ENCODE data around the gene GPR17.
A peak's percentile ranks its signal among the peaks of the same experiment; 100 is the strongest.

GPR17 gene

DNA sequence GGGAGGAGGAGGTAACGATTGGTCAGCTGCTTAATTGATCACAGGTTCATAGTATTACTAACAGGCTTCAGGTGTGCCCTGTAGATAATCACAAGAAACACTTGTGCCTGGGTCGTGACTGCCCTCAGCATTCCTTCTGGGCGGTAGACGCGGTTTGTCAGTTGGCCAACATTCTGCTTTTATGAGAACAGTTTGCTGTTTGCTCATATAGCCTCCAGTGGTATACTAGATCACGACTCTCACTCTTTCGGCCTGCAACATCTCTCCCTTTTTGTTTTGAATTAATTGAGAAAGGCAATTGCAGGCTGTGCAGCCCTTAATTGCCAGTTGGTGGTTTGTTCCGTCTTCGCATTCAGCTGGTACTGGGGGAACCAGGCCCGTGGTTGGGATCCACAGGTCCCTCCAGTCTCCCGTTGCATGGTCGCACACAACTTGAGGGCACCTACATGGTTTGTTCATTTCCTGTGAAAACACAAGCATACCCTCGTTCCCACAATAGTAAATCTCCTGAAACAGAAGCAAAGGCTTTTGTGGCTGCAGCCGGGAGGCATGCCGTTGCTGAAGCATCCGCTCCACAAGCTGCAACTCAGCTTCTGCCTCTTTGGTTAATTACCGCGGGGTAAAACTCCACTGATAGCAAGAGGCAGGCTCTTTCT, 30.3 kb upstream of the GPR17 start:
- no peak for DNase-seq

DNA sequence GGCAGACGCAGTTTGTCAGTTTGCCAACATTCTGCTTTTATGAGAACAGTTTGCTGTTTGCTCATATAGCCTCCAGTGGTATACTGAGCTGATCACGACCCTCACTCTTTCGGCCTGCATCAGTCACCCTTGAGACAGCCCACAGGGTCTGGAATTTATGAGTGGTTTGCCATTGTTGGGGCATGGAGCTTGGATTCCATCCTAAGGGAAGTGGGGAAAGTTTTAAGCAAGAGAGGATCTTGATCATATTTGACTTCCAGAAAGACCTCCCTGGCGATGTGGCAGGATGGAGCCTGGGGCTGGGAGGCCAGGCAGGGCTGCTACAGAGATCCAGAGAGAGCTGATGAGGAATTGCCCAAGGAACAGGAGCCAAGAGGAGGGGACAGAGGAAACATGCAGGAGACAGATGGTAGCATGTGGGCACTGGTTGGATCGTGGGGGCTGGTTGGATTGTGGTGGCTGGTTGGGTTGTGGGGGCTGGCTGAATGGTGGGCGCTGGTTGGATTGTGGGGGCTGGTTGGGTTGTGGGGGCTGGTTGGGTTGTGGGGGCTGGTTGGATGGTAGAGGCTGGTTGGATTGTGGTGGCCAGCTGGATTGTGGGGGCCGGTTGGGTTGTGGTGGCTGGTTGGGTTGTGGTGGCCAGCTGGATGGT, 27.3 kb upstream of the GPR17 start:
- no peak for DNase-seq

DNA sequence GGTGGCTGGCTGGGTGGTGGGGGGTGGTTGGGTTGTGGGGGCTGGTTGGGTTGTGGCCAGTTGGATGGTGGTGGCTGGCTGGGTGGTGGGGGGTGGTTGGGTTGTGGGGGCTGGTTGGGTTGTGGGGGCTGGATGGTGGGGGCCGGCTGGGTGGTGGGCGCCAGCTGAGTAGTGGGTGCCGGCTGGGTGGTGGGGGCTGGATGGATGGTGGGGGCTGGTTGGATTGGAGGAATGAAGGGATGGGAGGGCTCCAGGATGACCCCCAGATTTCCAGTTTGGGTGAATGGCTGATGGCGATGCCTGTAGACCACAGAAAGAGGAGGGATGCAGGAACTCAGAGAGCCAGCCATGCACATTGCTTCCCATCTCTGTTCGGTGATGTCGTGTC, 26.8 kb upstream of the GPR17 start:
- no peak for DNase-seq

- no peak for DNase-seq
Measured at GRCh38 chr2:127619877-127620705, 25.9 kb upstream of the GPR17 start.

DNA sequence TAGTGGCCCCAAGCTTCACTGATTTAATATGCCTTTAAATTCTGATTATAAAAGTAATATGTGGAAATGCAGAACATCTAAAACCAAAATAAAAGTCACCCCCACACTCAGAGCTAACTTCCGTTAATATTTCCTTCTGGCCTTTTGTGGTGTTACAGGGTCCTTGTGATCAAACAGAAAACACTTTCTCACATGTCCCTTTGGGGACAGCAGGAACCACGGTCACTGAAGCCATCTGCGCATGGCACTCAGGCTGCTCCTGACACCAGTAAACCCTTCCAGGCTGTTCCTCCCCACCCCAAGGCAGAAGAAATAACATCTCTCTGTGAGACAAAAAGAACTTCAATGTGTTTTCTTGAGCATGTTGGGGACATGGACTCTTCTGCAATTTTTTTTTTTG, 25.1 kb upstream of the GPR17 start:
- DNase-seq: no peak

DNA sequence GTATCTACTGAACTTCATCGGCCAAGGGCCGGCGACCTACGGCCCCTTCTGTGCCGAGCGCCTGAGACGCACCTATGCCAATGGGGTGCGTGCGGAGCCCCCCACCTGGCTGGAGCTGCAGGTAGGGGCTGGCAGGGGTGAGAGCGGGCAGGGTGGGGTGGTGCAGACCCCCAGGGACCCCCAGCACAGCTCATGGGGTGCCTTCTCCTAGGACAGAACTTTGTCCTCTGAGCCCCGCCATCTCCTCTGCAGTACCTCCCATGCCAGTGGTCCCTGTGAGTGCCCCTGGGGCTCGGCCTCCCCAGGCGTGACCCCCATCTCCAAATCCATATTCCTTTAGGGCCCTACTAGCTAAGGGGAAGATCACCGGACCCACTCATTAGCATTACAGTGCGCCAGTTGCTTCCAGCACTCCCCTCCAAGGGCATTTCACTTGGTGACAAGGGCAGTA, 23.9 kb upstream of the GPR17 start:
- DNase-seq: no peak

DNA sequence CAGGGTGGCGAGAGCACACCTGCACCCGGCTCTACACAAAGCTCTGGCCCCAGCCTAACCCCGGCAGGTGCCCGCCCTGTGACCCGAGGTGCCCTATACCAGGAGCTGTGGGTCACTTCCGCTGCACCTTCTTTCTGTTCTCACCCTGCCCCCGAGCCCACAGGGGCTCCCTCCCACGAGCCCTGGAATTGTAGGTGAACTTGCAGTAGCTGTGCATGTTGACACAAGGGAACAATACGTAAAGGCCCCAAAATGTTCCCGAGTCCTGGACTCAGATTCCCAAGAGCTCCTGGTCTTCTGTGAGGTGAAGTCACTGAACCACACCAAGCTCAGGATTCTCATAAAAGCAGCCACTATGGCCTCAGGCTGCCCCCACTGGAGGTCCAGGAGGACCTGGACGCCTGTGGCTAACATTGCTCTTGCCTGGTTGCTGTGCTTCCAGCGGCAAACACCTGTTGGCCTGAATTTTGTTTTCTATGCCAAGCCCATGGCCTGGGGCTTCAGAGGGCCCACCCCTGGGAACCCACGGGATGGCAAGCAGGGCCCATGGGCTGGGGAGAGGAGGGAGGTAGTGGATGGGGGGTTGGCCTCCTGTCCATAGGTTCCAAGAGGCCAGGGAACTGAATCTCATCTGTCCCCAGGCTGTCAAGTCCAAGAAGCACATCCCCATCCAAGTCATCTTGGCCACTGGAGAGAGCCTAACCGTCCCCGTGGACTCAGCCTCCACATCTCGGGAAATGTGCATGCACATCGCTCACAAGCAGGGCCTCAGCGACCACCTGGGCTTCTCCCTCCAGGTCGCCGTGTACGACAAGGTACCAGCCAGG, 23.2 kb upstream of the GPR17 start:
- DNase-seq: no peak

DNA sequence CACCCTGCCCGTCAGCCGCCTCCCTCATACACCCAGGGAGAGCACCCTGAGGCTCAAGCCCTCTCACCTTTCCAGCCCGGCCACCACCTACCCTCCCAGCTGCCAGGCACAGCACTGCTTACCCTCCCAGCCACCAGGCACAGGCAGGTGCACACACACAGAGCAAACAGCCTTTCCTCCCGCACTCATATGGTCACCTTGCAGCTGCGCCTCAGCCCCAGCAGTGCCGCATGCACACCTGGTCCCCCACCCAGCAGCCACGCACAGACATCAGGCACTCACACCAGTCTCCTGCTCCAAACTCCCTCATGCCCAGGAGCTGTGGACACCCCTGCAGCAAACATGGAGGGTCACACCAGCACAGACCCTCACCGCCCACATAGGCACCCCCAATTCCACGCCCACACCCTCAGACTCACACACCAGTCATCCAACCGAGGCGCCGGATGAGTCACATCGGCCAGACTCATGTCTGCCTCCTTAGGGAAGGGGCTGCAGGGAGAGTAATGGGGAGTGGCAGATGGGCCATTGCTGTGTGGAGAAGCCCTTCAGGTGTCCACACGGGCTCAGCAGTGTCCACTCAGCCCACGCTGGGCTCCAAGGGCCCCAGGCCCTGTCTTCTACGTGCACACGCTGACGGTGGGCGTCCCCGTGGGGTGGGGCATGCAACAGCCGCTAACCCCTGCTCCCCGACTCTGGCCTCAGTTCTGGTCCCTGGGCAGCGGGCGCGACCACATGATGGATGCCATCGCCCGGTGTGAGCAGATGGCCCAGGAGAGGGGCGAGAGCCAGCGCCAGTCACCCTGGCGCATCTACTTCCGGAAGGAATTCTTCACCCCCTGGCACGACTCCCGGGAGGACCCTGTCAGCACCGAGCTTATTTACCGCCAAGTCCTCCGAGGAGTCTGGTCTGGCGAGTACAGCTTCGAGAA, 22.3 kb upstream of the GPR17 start:
- peak; percentile 20 for DNase-seq

DNA sequence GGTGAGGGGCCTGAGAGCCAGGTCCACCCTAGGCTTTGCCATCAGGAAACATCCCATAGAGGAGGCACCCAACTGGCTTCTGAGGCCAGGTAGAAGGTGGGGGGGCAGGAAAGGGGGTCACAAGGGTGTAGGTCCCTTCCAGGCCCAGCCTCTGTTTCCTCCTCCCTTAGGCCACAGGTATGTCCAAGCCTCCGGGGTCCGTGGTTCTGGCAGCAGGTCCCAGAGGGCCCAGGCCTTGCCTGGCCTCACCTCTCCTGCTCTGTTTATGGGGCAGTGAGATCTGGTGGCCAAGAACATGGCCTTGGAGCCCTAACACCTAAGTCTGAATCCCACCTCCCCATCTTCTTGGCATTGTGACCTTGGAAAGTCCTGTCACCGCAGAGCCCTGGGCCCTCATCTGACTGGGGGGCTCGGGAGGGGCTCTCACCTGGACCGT, 21.6 kb upstream of the GPR17 start:
- no peak for DNase-seq

GRCh38 chr2:127624756-127625571, 21.0 kb upstream of the GPR17 start:
- DNase-seq: no peak

- no peak for DNase-seq
Measured at GRCh38 chr2:127625572-127625951, 20.4 kb upstream of the GPR17 start.

GRCh38 chr2:127626175-127626574, 19.8 kb upstream of the GPR17 start:
- DNase-seq: no peak

GRCh38 chr2:127626917-127627739, 18.8 kb upstream of the GPR17 start:
- no peak for DNase-seq

- DNase-seq: no peak
Measured at GRCh38 chr2:127627740-127628571, 18.0 kb upstream of the GPR17 start.

GRCh38 chr2:127628767-127629614, 17.0 kb upstream of the GPR17 start:
- DNase-seq: no peak

GRCh38 chr2:127629637-127630036, 16.3 kb upstream of the GPR17 start:
- DNase-seq: no peak

- no peak for DNase-seq
Measured at GRCh38 chr2:127630096-127630863, 15.7 kb upstream of the GPR17 start.
